ENCODE results near the gene ATP10A.

DNA sequence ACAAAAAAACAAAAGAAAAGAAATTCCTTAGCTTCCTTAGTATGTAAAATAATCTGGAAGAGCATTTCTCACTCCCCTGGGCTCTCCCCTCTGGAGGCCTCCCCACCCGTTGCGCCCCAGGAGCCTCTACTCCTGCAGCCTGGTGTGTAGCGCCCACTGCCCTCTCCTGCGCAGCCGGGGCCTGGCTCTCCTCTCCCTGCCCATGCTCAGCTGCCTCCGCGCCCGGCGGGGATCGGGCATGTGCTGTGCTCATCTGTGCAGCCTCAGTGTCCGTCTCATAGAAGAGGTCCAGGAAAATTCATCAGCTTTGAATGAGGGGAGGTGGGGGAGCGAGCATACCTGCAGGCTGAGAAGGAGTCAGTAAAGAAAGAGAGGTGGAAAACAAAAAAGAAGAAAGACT is 203.9 kb downstream of the ATP10A start:
- no peak for TF ChIP-seq POLR2A (IDR thresholded peaks at IDR 0.05)
- TF ChIP-seq EP300 (IDR thresholded peaks at IDR 0.05) = no peak
- no peak for TF ChIP-seq POLR2AphosphoS5 (IDR thresholded peaks at IDR 0.05)
- TF ChIP-seq, protein P1, sequence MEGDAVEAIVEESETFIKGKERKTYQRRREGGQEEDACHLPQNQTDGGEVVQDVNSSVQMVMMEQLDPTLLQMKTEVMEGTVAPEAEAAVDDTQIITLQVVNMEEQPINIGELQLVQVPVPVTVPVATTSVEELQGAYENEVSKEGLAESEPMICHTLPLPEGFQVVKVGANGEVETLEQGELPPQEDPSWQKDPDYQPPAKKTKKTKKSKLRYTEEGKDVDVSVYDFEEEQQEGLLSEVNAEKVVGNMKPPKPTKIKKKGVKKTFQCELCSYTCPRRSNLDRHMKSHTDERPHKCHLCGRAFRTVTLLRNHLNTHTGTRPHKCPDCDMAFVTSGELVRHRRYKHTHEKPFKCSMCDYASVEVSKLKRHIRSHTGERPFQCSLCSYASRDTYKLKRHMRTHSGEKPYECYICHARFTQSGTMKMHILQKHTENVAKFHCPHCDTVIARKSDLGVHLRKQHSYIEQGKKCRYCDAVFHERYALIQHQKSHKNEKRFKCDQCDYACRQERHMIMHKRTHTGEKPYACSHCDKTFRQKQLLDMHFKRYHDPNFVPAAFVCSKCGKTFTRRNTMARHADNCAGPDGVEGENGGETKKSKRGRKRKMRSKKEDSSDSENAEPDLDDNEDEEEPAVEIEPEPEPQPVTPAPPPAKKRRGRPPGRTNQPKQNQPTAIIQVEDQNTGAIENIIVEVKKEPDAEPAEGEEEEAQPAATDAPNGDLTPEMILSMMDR (IDR thresholded peaks at IDR 0.05) = no peak

All from stomach (tissue), 4 donors.